HCT116 (cell line): Measurements from ENCODE around the gene ABCC5. TPM values are rescaled to one million over a fixed set of nuclear protein-coding genes. Genes with fewer than 3 reads are reported as not detected.

Source experiments
- ATAC-seq: fragments of 200-7000 bp; cut with Tn5 transposase; 2 replicates; pipeline ENCODE4 v1.9.1; 2020; ENCODE audit warnings: mild to moderate bottlenecking, moderate library complexity
- BruUV-seq: library from RNA; stranded (reverse); fragments of 400-500 nt; replicated peaks from 2 replicates; lab custom pipeline; 2021; lab: Mats Ljungman, UMichigan
- CTCF ChIA-PET: fragments of 300-600 bp; sonication (Branson Sonifier 250); formaldehyde crosslinking; loops from one replicate; lab custom pipeline; 2021; ENCODE audit warnings: antibody characterized with exemption; lab: Charles Lee
- POLR2A ChIA-PET: fragments of 300-600, 350-600 bp; sonication (Branson Sonifier 250); formaldehyde crosslinking; loops from one replicate; lab custom pipeline; 2021; ENCODE audit warnings: antibody characterized with exemption; lab: Charles Lee
- RAD21 ChIA-PET, 2 experiments: fragments of 300-600 bp; sonication (Branson Sonifier 250); formaldehyde crosslinking; loops; one replicate each; lab custom pipeline; 2023; ENCODE audit warnings: low total read pairs in 2 of 2; ENCODE audit not compliant: uncharacterized antibody in 2 of 2, unreplicated experiment in 2 of 2, low non-redundant PET in 1 of 2; lab: Charles Lee
- DNase-seq: peaks from one replicate; pipeline ENCODE4 v3.0.0-alpha.2; 2010; ENCODE audit warnings: low read depth, low spot score
- H2AFZ ChIP-seq: fragments of 200-600 bp; shearing (Covaris generic), sonication (generic); 2 replicates; pipeline ENCODE4 v1.6.1; 2017; ENCODE audit warnings: low read depth, mixed run types, mixed read lengths, antibody characterized with exemption, low read length; ENCODE audit not compliant: poor library complexity, severe bottlenecking
- H3K27ac ChIP-seq: 2 replicates; pipeline ENCODE4 v1.5.1; 2012; ENCODE audit warnings: low read depth, low read length
- H3K27me3 ChIP-seq: fragments of 200-600 bp; sonication (generic); 2 replicates; pipeline ENCODE4 v1.6.1; 2016; ENCODE audit warnings: mixed run types, low read length, mixed read lengths; ENCODE audit not compliant: insufficient read depth
- H3K36me3 ChIP-seq, 2 experiments: fragments of 200-500 bp in 1 of 2; fragments of 200-600 bp in 1 of 2; sonication (Bioruptor generic) in 1 of 2; sonication (generic) in 1 of 2; 2 replicates each; pipeline versions ENCODE4 v1.5.1 to v1.6.1; 2014 to 2016; ENCODE audit warnings: low read length in 2 of 2, inconsistent platforms in 1 of 2, mixed read lengths in 1 of 2, mixed run types in 1 of 2; ENCODE audit not compliant: insufficient read depth in 2 of 2, control insufficient read depth in 1 of 2
- H3K4me1 ChIP-seq, 2 experiments: fragments of 200-600 bp in 1 of 2; sonication (generic) in 1 of 2; 2 replicates each; pipeline versions ENCODE4 v1.5.1 to v1.6.1; 2012 to 2017; ENCODE audit warnings: low read length in 2 of 2, inconsistent platforms in 1 of 2, mild to moderate bottlenecking in 1 of 2, mixed read lengths in 1 of 2, mixed run types in 1 of 2, moderate library complexity in 1 of 2; ENCODE audit not compliant: insufficient read depth in 2 of 2, control insufficient read depth in 1 of 2
- H3K4me2 ChIP-seq: fragments of 200-600 bp; sonication (generic); 2 replicates; pipeline ENCODE4 v1.6.1; 2017; ENCODE audit warnings: mixed run types, low read length, mixed read lengths
- H3K4me3 ChIP-seq, 2 experiments: fragments of 200-600 bp in 1 of 2; sonication (generic) in 1 of 2; replicated peaks in 1 of 2; 2 replicates each; pipeline ENCODE4 v1.5.1; 2011 to 2016; ENCODE audit warnings: low read length in 2 of 2, control low read depth in 1 of 2, low read depth in 1 of 2, mild to moderate bottlenecking in 1 of 2, mixed read lengths in 1 of 2, mixed run types in 1 of 2
- H3K79me2 ChIP-seq: fragments of 200-600 bp; sonication (generic); 2 replicates; pipeline ENCODE4 v1.6.1; 2017; ENCODE audit warnings: mild to moderate bottlenecking, mixed run types, low read length, moderate library complexity, mixed read lengths; ENCODE audit not compliant: insufficient read depth
- H3K9ac ChIP-seq: fragments of 200-600 bp; sonication (generic); 2 replicates; pipeline ENCODE4 v1.6.1; 2016; ENCODE audit warnings: low read length, mixed read lengths
- H3K9me2 ChIP-seq: fragments of 200-600 bp; sonication (generic), shearing (Covaris generic); 2 replicates; pipeline ENCODE4 v1.6.1; 2017; ENCODE audit warnings: mixed run types, mild to moderate bottlenecking, moderate library complexity; ENCODE audit not compliant: insufficient read depth
- H3K9me3 ChIP-seq, 2 experiments: fragments of 200-500 bp in 1 of 2; fragments of 200-600 bp in 1 of 2; sonication (Bioruptor generic) in 1 of 2; sonication (generic) in 1 of 2; 2 replicates each; pipeline ENCODE4 v1.6.1; 2014 to 2017; ENCODE audit warnings: low read length in 2 of 2, mixed read lengths in 2 of 2, inconsistent platforms in 1 of 2, low read depth in 1 of 2, mild to moderate bottlenecking in 1 of 2, mixed run types in 1 of 2, moderate library complexity in 1 of 2; ENCODE audit not compliant: control insufficient read depth in 1 of 2, insufficient read depth in 1 of 2
- H4K20me1 ChIP-seq: fragments of 200-600 bp; sonication (generic), shearing (Covaris generic); 2 replicates; pipeline ENCODE4 v1.6.1; 2017; ENCODE audit warnings: mixed run types, mild to moderate bottlenecking, moderate library complexity; ENCODE audit not compliant: insufficient read depth
- CEBPB ChIP-seq: IDR thresholded peaks from 2 replicates; pipeline ENCODE4 v1.6.1; 2012; ENCODE audit warnings: low read depth
- ELF1 ChIP-seq: IDR thresholded peaks from 2 replicates; pipeline ENCODE4 v1.6.1; 2012; ENCODE audit warnings: low read depth, borderline replicate concordance
- EZH2phosphoT487 ChIP-seq: fragments of 200-600 bp; IDR thresholded peaks from 2 replicates; pipeline ENCODE4 v1.6.1; 2018; ENCODE audit warnings: antibody characterized with exemption, borderline replicate concordance
- RAD21 ChIP-seq: IDR thresholded peaks from 2 replicates; pipeline ENCODE4 v1.6.1; 2012; ENCODE audit warnings: low read depth, mild to moderate bottlenecking
- SIN3A ChIP-seq: IDR thresholded peaks from 2 replicates; pipeline ENCODE4 v1.6.1; 2012; ENCODE audit warnings: low read depth
- SP1 ChIP-seq: IDR thresholded peaks from 2 replicates; pipeline ENCODE4 v1.6.1; 2012; ENCODE audit warnings: low read depth
- YY1 ChIP-seq: IDR thresholded peaks from 2 replicates; pipeline ENCODE4 v1.6.1; 2011; ENCODE audit warnings: low read length, low read depth, moderate library complexity, mild to moderate bottlenecking; ENCODE audit not compliant: insufficient replicate concordance; ENCODE audit errors: extremely low read depth
- ZFX ChIP-seq: fragments of 450-650 bp; IDR thresholded peaks from 2 replicates; pipeline ENCODE4 v1.6.1; 2017
- ZNF274 ChIP-seq: fragments of 200-500 bp; sonication (Bioruptor generic); IDR thresholded peaks from 2 replicates; pipeline ENCODE4 v1.6.1; 2014; ENCODE audit warnings: mild to moderate bottlenecking, low read depth, low read length, inconsistent platforms
- intact Hi-C: fragments of 100-400 bp; cut with micrococcal nuclease; formaldehyde crosslinking; loops from 2 replicates; pipeline ENCODE4 v1.10.0; 2022
- total RNA-seq: library from RNA; stranded (reverse); gene quantifications from one replicate; pipeline ENCODE4 v1.2.1, GENCODE V29; 2021; ENCODE audit not compliant: unreplicated experiment
- TF ChIP-seq, protein P1 (sequence below): IDR thresholded peaks from 2 replicates; pipeline ENCODE4 v1.6.1; 2011; ENCODE audit warnings: mild to moderate bottlenecking, low read length, moderate library complexity; ENCODE audit not compliant: insufficient replicate concordance; ENCODE audit errors: extremely low read depth

ABCC5 gene
- total RNA-seq, 1 experiment from 2014 or later = 16.9 TPM

DNA sequence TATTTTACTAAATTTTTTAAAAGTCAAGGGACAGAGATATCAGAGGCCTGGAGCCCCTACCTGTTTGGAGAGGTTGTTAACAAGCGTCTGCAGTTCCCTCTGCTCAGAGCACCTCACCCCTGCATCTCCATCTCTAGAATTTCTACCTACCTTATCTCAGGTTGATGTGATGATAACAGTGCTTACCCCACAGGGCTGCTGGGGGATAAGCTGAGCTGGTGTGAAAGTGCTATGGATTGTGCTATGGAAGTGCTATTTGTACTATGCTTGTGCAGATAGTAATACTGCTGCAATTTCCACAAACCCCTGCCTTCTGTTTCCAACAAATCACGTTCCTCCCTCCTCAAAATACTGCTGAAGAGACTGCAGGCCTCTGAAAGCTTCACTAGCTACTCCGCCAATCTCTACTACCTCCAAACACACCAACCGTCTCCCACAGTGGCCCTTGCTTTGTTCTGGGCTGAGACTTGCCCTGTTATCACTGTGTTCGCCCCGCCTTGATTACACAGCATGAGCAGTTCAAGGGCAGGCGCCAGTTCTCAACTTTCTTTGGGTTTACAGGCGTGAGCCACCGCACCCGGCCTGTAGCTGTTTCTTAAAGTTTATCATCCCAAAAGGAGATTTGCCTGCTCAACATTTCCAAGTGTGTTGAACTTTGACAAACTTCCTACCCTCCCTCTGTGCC, 104.6 kb downstream of the ABCC5 start (continued):
- no peak for TF ChIP-seq ZNF274
- no peak for TF ChIP-seq SIN3A
- TF ChIP-seq ELF1 = no peak
- no peak for TF ChIP-seq ZFX
- no peak for TF ChIP-seq EZH2phosphoT487
- no peak for TF ChIP-seq YY1
- no peak for TF ChIP-seq SP1
- TF ChIP-seq, all 23 proteins: peak for 0

DNA sequence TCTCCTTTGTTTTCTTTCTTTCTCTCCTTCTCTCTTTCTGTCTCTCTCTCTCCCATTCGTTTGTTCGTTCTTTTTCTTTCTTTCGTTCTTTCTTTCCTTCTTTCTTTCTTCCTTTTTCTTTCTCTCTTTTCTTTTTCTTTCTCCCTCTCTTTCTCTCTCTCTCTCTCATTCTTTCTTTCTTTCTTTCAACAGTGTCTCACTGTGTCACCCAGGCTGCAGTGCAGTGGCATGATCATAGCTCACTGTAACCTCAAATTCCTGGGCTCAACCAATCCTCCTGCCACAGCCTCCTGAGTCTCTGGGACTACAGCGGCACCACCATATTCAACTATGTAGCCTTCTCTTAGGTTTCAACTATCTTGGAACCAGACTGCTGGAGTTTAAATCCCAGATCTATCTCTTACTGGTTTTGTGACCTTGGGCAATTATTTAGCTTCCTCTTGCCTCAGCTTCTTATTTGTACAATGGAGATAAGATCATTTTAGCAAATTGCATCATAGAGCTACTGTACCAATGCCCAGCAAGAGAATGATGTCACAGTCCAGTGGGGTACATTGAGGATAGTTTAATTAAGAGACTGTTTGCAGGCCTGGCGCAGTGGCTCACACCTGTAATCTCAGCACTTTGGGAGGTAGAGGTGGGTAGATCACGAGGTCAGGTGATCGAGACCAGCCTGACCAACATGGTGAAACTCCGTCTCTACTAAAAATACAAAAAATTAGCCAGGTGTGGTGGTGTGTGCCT, 105.7 kb downstream of the ABCC5 start:
- H3K9me3 ChIP-seq = no peaks in the 10 kb centered on the region
- ChIA-PET POLR2A (no interaction called here), CTCF (no interaction called here), RAD21 (no interaction called here)
- H3K36me3 ChIP-seq = no peaks in the 10 kb centered on the region
- intact Hi-C loops = no loop called here
- no peak overlapping the region for H3K27ac ChIP-seq
- BruUV-seq = no TSS peak
- H4K20me1 ChIP-seq = no peaks in the 10 kb centered on the region
- TF ChIP-seq ZNF274 (no peak), CEBPB (no peak), ZFX (no peak), RAD21 (no peak), YY1 (no peak)
- TF ChIP-seq, protein P1, sequence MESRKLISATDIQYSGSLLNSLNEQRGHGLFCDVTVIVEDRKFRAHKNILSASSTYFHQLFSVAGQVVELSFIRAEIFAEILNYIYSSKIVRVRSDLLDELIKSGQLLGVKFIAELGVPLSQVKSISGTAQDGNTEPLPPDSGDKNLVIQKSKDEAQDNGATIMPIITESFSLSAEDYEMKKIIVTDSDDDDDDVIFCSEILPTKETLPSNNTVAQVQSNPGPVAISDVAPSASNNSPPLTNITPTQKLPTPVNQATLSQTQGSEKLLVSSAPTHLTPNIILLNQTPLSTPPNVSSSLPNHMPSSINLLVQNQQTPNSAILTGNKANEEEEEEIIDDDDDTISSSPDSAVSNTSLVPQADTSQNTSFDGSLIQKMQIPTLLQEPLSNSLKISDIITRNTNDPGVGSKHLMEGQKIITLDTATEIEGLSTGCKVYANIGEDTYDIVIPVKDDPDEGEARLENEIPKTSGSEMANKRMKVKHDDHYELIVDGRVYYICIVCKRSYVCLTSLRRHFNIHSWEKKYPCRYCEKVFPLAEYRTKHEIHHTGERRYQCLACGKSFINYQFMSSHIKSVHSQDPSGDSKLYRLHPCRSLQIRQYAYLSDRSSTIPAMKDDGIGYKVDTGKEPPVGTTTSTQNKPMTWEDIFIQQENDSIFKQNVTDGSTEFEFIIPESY = no peak
- H2AFZ ChIP-seq = no peak overlapping the region
- DNase-seq (no peak), ATAC-seq (no peak)
- no peaks in the 10 kb centered on the region for H3K27me3 ChIP-seq
- H3K4me3 ChIP-seq = no peak overlapping the region
- no peaks in the 10 kb centered on the region for H3K9me2 ChIP-seq
- peaks cover 0 to 23% of the 10 kb centered on the region in 2 experiments; a peak in 2 of 4 replicates for H3K4me1 ChIP-seq
- no peak overlapping the region for H3K9ac ChIP-seq
- no peaks in the 10 kb centered on the region for H3K79me2 ChIP-seq
- H3K4me2 ChIP-seq = no peak overlapping the region
